BLaER1 treated with 17β-estradiol and CSF1 and Interleukin-3, amounts not matched to agents 10 nM and 100 nM (cell line): ENCODE results near the gene TRMT2B.
"Not testable (repeated sequence)": the region's sequence is repeated elsewhere in the genome, so short reads cannot be mapped to it uniquely, and the experiment has no call there.

Experiments
- H3K27ac ChIP-seq, 11 experiments: shearing (Covaris generic); formaldehyde crosslinking; 2 replicates each; pipeline ENCODE4 v1.8.1; 2022
- H3K27me3 ChIP-seq, 11 experiments: shearing (Covaris generic); formaldehyde crosslinking; 2 replicates each; pipeline ENCODE4 v1.8.1; 2022
- H3K36me3 ChIP-seq, 11 experiments: shearing (Covaris generic); formaldehyde crosslinking; 2 replicates each; pipeline ENCODE4 v1.8.1; 2022
- H3K4me1 ChIP-seq, 10 experiments: shearing (Covaris generic); formaldehyde crosslinking; 2 replicates each; pipeline ENCODE4 v1.8.1; 2022
- H3K4me2 ChIP-seq, 11 experiments: shearing (Covaris generic); formaldehyde crosslinking; 2 replicates each; pipeline ENCODE4 v1.8.1; 2022
- H3K4me3 ChIP-seq, 10 experiments: shearing (Covaris generic); formaldehyde crosslinking; 2 replicates each; pipeline ENCODE4 v1.8.1; 2022
- H3K9ac ChIP-seq, 11 experiments: shearing (Covaris generic); formaldehyde crosslinking; 2 replicates each; pipeline ENCODE4 v1.8.1; 2022
- H3K9me3 ChIP-seq, 11 experiments: shearing (Covaris generic); formaldehyde crosslinking; replicated peaks in 1 of 11; 2 replicates each; pipeline ENCODE4 v1.8.1; 2022
- H4K20me1 ChIP-seq, 11 experiments: shearing (Covaris generic); formaldehyde crosslinking; 2 replicates each; pipeline ENCODE4 v1.8.1; 2022
- Cebpa-rat ChIP-seq, 11 experiments: shearing (Covaris generic); IDR thresholded peaks; 2 replicates each; pipeline ENCODE4 v1.8.1; 2022

Gene TRMT2B

DNA sequence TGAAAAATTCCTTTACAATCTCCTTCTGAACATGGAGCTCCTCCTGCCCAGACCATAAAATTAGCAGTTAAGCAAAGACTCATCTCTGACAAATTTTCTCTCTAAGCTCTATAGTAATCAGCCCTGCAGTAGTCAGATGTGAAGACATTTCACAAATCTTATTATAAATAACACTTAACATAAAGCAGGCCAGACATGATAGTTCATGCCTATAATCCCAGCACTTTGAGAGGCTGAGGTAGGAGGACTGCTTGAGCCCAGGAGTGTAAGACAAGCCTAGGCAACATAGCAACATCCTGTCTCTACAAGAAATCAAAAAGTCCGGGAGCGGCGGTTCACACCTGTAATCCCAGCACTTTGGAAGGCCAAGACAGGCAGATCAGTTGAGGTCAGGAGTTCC lies 29.9 kb downstream of the TRMT2B start:
- H3K9ac ChIP-seq, result no peak overlapping the region
- no peaks in the 10 kb centered on the region for H3K27me3 ChIP-seq
- no peak for TF ChIP-seq Cebpa-rat (IDR thresholded peaks at IDR 0.05)
- no peaks in the 10 kb centered on the region for H3K4me1 ChIP-seq
- H3K4me3 ChIP-seq, result no peak overlapping the region
- no peaks in the 10 kb centered on the region for H3K9me3 ChIP-seq
- H3K27ac ChIP-seq, result no peak overlapping the region
- H3K4me2 ChIP-seq, result no peak overlapping the region
- H4K20me1 ChIP-seq, result no peaks in the 10 kb centered on the region
- peaks cover 41 to 86% (median 60%) of the 10 kb centered on the region in 11 experiments; a peak in 21 of 22 replicates for H3K36me3 ChIP-seq

DNA sequence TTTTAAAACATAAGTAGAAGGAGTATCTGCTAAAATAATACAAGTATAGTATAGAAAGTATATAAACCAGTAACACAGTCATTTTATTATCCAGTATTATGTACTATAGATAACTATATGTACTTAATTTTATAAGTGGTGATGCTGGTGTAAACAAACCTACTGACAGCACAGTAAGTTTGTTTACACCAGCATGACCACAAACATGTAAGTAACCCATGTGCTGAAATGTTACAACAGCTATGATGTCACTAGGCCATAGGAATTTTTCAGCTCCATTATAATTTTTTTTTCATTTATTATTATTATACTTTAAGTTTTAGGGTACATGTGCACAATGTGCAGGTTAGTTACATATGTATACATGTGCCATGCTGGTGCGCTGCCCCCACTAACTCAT lies 39.9 kb downstream of the TRMT2B start:
- H3K4me2 ChIP-seq, H3K27ac ChIP-seq, H3K4me3 ChIP-seq, H3K9me3 ChIP-seq, H3K4me1 ChIP-seq, H3K27me3 ChIP-seq, H3K9ac ChIP-seq, H4K20me1 ChIP-seq: not testable (repeated sequence)
- H3K36me3 ChIP-seq, result peaks cover 33 to 92% (median 71%) of the 10 kb centered on the region in 11 experiments

DNA sequence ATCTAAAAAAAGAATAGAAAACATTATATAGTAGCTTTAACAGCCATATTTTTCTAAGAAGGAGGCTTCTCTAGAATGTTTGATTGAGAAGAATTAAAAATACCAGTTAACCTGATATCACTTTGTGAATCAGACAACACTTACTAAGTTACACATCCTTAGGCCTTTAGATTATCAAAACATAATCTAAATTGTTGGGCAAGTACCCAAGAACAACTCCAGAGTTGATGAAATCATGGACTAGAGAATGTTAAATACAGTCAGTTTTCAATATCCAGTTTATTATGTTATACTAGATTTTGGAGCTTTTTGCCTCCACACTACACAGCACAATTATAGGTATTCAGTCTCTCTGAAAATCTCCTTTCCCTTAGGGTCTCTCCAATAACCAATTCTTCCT lies 42.8 kb downstream of the TRMT2B start:
- Histone ChIP-seq H3K9ac (no peak overlapping the region), H3K4me2 (no peak overlapping the region), H3K4me3 (no peak overlapping the region), H4K20me1 (no peaks in the 10 kb centered on the region), H3K36me3 (peaks cover 25 to 74% (median 44%) of the 10 kb centered on the region in 11 experiments), H3K9me3 (0 out of 22 replicates have a peak, but pooled peaks cover 0 to 4% (median 0%) of the 10 kb centered on the region in 11 experiments), H3K27me3 (no peaks in the 10 kb centered on the region), H3K4me1 (no peaks in the 10 kb centered on the region), H3K27ac (no peak overlapping the region)
- no peak for TF ChIP-seq Cebpa-rat (IDR thresholded peaks at IDR 0.05)

DNA sequence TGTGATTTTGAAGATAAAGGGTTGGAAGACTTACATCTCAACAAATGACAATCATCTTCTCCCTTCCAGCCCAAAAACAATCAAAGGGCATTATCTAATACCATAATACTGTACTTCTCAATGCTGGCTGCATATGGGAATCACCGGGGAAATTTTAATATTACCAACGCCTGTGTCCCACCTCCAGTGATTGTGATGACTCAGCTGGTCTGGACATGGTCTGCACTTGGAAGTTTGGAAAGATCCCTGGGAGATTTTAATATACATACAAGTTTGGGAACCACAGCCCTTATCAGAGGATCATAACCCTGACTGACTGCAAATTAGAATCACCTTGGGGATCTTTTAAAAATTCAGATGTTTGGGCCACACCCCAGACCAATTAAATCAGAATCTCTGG lies 52.5 kb downstream of the TRMT2B start:
- H3K36me3 ChIP-seq, result peaks cover 0 to 20% (median 0%) of the 10 kb centered on the region in 11 experiments; a peak in 5 of 22 replicates
- H3K9ac ChIP-seq, result no peak overlapping the region
- H3K4me1 ChIP-seq, result peaks cover 0 to 12% (median 0%) of the 10 kb centered on the region in 10 experiments; a peak in 5 of 20 replicates
- no peak overlapping the region for H3K27ac ChIP-seq
- no peak overlapping the region for H3K4me2 ChIP-seq
- H3K27me3 ChIP-seq, result no peaks in the 10 kb centered on the region
- no peaks in the 10 kb centered on the region for H4K20me1 ChIP-seq
- no peaks in the 10 kb centered on the region; a peak in 1 of 22 replicates for H3K9me3 ChIP-seq
- TF ChIP-seq Cebpa-rat (IDR thresholded peaks at IDR 0.05), result no peak
- H3K4me3 ChIP-seq, result no peak overlapping the region

DNA sequence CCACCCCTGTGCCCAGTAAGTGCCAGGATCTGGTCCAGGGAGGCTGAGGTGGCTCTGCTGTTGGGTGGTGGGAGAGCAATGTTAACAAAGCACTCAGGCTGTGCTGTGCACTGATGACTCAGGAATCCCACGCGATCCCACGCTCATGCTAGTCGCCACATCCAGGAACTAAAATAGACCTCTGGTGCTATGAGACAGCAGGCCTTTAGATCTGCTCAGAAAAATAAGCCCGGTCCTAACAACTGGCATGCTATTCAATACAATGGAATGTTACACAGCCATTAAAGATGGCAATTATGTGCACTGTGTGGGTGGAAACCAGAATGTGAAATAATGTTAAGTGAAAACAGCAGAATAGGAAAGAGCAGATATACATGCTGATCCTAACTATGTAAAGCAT lies 56.4 kb downstream of the TRMT2B start:
- no peak for TF ChIP-seq Cebpa-rat (IDR thresholded peaks at IDR 0.05)
- no peak overlapping the region for H3K4me3 ChIP-seq
- no peaks in the 10 kb centered on the region for H3K27me3 ChIP-seq
- H3K4me1 ChIP-seq, result peaks cover 0 to 14% (median under 1%) of the 10 kb centered on the region in 10 experiments; a peak in 7 of 20 replicates
- H3K9ac ChIP-seq, result no peak overlapping the region
- no peaks in the 10 kb centered on the region for H4K20me1 ChIP-seq
- peaks cover 0 to 12% (median 0%) of the 10 kb centered on the region in 11 experiments; a peak in 2 of 22 replicates for H3K36me3 ChIP-seq
- H3K9me3 ChIP-seq, result no peaks in the 10 kb centered on the region; a peak in 1 of 22 replicates
- H3K27ac ChIP-seq, result no peak overlapping the region
- H3K4me2 ChIP-seq, result 0 out of 22 replicates have a peak overlapping the region, but pooled peaks of 1 of the 11 experiments have one; percentile 17

DNA sequence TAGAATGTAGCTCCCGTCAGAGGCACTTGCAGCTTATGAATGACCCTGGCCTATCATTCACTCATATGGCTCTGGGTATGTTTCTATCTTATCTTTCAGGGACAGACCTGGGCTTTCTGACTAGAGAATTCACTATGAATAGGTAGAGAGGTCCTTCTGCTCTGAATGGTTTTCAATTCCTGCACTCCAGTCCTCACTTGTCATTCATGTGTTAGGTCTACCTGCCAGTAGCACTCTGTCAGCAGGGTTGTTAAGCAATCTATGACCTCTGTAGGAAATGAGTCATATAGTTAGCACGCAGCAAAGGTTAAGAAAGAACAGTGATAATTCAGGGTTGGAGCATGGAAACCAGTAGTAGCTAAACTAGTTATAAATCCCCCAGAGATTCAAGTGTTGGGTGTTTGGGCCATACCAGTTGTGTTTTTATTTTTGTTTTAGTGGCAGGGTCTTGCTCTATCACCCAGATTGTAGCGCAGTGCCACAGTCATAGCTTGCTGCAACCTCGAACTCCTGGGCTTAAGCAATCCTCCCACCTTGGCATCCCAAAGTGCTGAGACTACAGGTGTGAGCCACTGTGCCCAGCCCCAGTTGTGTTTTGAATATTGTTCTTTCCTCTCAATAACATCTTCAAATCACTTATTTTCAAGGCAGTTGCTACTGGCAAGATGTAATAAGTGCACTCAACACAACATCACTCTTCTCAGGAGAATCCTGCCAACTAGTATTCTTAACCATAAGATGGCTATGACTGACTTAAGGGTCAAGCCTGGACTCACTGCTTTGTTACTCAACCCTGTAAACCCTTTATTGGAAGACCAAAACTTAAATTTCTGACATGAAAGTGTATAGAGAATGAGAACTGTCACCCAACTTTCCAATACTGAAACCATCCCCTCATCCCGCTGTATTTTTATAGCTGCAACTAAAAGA lies 57.3 kb downstream of the TRMT2B start:
- Histone ChIP-seq H3K4me1 (peaks cover 5 to 22% (median 8%) of the 10 kb centered on the region in 10 experiments; a peak in 15 of 20 replicates), H3K4me2 (peak overlapping the region in 3 of 11 experiments; percentile 2 to 31 (median 4); a peak in 1 of 22 replicates)

DNA sequence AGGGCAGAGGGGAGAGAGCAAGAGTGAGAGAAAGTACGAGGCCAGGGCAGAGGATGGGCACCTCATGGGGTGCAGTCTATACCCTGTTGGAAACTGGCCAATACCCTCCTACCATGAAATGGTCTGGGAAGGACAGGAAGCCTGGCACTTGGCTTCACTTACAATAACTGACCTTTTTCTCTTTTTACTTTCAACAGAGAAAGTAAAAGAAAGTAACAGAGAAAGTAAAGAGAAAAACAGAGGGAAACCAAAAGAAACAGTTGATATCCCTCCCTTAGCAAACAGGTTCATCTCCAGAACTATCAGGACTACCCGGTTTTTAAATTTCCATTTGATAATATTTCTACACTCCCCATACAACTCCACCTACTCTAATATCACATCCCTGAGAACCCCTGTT lies 61.8 kb downstream of the TRMT2B start:
- TF ChIP-seq Cebpa-rat (IDR thresholded peaks at IDR 0.05), result no peak
- Histone ChIP-seq H3K36me3 (peaks cover 0 to 6% (median 0%) of the 10 kb centered on the region in 11 experiments; a peak in 4 of 22 replicates), H3K9me3 (no peaks in the 10 kb centered on the region), H3K4me1 (peaks cover 7 to 19% (median 10%) of the 10 kb centered on the region in 10 experiments; a peak in 15 of 20 replicates), H3K4me3 (no peak overlapping the region), H4K20me1 (no peaks in the 10 kb centered on the region), H3K27me3 (no peaks in the 10 kb centered on the region), H3K9ac (no peak overlapping the region), H3K27ac (no peak overlapping the region; a peak in 1 of 22 replicates), H3K4me2 (peak overlapping the region in 10 of 11 experiments; percentile 14 to 56 (median 40); a peak in 15 of 22 replicates)

More for the DNA sequence above, 57.3 kb downstream of the TRMT2B start:
- no peaks in the 10 kb centered on the region for H4K20me1 ChIP-seq
- H3K36me3 ChIP-seq, result peaks cover 0 to 10% (median 0%) of the 10 kb centered on the region in 11 experiments; a peak in 2 of 22 replicates
- H3K27ac ChIP-seq, result no peak overlapping the region
- TF ChIP-seq Cebpa-rat (IDR thresholded peaks at IDR 0.05), result no peak
- H3K9me3 ChIP-seq, result no peaks in the 10 kb centered on the region; a peak in 1 of 22 replicates
- H3K27me3 ChIP-seq, result no peaks in the 10 kb centered on the region
- H3K4me3 ChIP-seq, result no peak overlapping the region
- H3K9ac ChIP-seq, result no peak overlapping the region

DNA sequence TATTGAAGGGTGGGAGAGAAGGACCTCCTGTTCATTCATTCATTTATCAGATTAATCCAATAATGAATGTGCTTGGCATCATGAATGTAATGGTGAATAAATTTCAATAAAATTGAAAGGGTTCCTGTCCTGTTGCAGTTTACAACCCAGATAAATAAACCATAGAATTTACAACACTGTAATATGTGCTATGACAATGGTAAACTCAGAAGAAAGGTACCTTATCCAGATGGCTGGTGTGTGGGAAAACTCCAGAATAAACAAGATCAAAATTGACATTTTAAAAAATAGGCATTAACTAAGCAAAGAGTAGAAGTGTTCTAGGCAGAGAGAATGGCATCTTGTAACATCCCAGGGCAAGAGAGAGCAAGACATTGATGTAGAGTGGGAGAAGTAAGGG lies 67.1 kb downstream of the TRMT2B start:
- Histone ChIP-seq H3K4me2 (no peak overlapping the region), H3K27me3 (no peaks in the 10 kb centered on the region), H4K20me1 (no peaks in the 10 kb centered on the region), H3K9ac (no peak overlapping the region), H3K4me3 (no peak overlapping the region), H3K36me3 (peaks cover 0 to 6% (median 0%) of the 10 kb centered on the region in 11 experiments; a peak in 5 of 22 replicates), H3K9me3 (0 out of 22 replicates have a peak, but pooled peaks cover 0 to 2% (median 0%) of the 10 kb centered on the region in 11 experiments), H3K4me1 (peaks cover 3 to 4% (median 4%) of the 10 kb centered on the region in 10 experiments; a peak in 13 of 20 replicates), H3K27ac (no peak overlapping the region)
- no peak for TF ChIP-seq Cebpa-rat (IDR thresholded peaks at IDR 0.05)

DNA sequence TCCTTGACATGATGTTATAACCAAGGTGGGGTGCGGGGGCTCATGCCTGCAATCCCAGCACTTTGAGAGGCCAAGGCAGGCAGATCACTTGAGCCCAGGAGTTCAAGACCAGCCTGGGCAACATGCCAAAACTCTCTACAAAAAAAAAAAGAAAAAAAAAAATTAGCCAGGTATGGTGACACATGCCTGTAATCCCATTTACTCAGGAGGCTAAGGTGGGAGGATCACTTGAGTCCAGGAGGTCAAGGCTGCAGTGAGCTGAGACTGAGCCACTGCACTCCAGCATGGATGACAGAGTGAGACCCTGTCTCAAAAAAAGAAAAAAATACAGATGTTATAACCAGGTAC lies 70.4 kb downstream of the TRMT2B start:
- H3K4me3 ChIP-seq, H3K4me2 ChIP-seq, H3K36me3 ChIP-seq, H3K27ac ChIP-seq, H3K9ac ChIP-seq, H3K9me3 ChIP-seq, H3K27me3 ChIP-seq, H4K20me1 ChIP-seq, H3K4me1 ChIP-seq: not testable (repeated sequence)
